ENCODE data around the gene PDCD4.

PDCD4 gene

DNA sequence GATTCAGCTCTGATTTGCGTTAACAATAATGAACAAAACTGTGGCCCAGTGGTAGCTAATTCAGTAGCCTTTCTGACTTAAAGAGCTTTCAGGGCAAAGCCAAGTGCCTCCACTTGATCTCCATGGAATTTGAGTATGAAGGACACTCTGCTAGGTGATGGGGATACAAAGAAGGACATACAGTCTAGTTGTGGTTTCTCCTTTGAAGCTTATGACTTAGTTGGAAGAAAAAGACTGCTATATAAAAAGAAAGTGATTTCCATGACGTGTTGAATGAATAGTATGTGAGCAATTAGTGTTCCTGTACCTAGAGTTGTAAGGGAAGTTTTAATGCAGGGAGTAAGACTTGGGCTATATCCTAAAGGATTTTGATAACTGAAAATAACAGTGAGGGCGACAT is 8.3 kb downstream of the PDCD4 start:
- TF ChIP-seq EZH2phosphoT487 (IDR thresholded peaks at IDR 0.05; ENCODE audit: borderline replicate concordance, low read length) (no peak), CTCF (IDR thresholded peaks at IDR 0.05; ENCODE audit: low read depth, low read length, poor library complexity, severe bottlenecking) (no peak)
- no peak overlapping the region for H3K4me2 ChIP-seq (ENCODE audit: low read length)
- H3K4me3 ChIP-seq (ENCODE audit: low read length), result no peak overlapping the region
- no peaks in the 10 kb centered on the region for H3K9me2 ChIP-seq (replicated peaks; ENCODE audit: control insufficient read depth, low read length)
- peaks cover 90% of the 10 kb centered on the region for H3K36me3 ChIP-seq (ENCODE audit: control insufficient read depth, low read length)
- H3K27ac ChIP-seq (ENCODE audit: low read depth, low read length), result no peak overlapping the region
- H3F3A ChIP-seq (ENCODE audit: control insufficient read depth, insufficient read depth), result peaks cover 7% of the 10 kb centered on the region; the same call in 1 of the 2 replicates
- no peaks in the 10 kb centered on the region for H3K27me3 ChIP-seq (ENCODE audit: control insufficient read depth, low read length)
- peaks cover 10% of the 10 kb centered on the region for H3K4me1 ChIP-seq (ENCODE audit: control insufficient read depth, low read length)
- peaks cover 18% of the 10 kb centered on the region for H3K79me2 ChIP-seq (ENCODE audit: control insufficient read depth, low read length)
- no peaks in the 10 kb centered on the region for H4K20me1 ChIP-seq (ENCODE audit: control insufficient read depth, insufficient read depth, low read depth, low read length)
- no peaks in the 10 kb centered on the region for H3K9me3 ChIP-seq (ENCODE audit: control insufficient read depth, insufficient read depth, low read length)

- no peak overlapping the region for H3K4me3 ChIP-seq (ENCODE audit: low read length)
- peaks cover 7% of the 10 kb centered on the region; the same call in 1 of the 2 replicates for H3F3A ChIP-seq (ENCODE audit: control insufficient read depth, insufficient read depth)
- no peak overlapping the region for H3K4me2 ChIP-seq (ENCODE audit: low read length)
- H4K20me1 ChIP-seq (ENCODE audit: control insufficient read depth, insufficient read depth, low read depth, low read length), result no peaks in the 10 kb centered on the region
- no peaks in the 10 kb centered on the region; the same call in 1 of the 2 replicates for H3K4me1 ChIP-seq (ENCODE audit: control insufficient read depth, low read length)
- H3K27me3 ChIP-seq (ENCODE audit: control insufficient read depth, low read length), result no peaks in the 10 kb centered on the region
- H3K9me2 ChIP-seq (replicated peaks; ENCODE audit: control insufficient read depth, low read length), result no peaks in the 10 kb centered on the region
- peaks cover 90% of the 10 kb centered on the region for H3K36me3 ChIP-seq (ENCODE audit: control insufficient read depth, low read length)
- no peak overlapping the region for H3K27ac ChIP-seq (ENCODE audit: low read depth, low read length)
- TF ChIP-seq CTCF (IDR thresholded peaks at IDR 0.05; ENCODE audit: low read depth, low read length, poor library complexity, severe bottlenecking), result no peak
- no peak for TF ChIP-seq EZH2phosphoT487 (IDR thresholded peaks at IDR 0.05; ENCODE audit: borderline replicate concordance, low read length)
- H3K9me3 ChIP-seq (ENCODE audit: control insufficient read depth, insufficient read depth, low read length), result no peaks in the 10 kb centered on the region
- peaks cover 6% of the 10 kb centered on the region for H3K79me2 ChIP-seq (ENCODE audit: control insufficient read depth, low read length)
Measured at GRCh38 chr10:110881247-110881646, 9.5 kb downstream of the PDCD4 start.

- no peaks in the 10 kb centered on the region; the same call in 1 of the 2 replicates for H3K4me1 ChIP-seq (ENCODE audit: control insufficient read depth, low read length)
- no peaks in the 10 kb centered on the region for H4K20me1 ChIP-seq (ENCODE audit: control insufficient read depth, insufficient read depth, low read depth, low read length)
- H3F3A ChIP-seq (ENCODE audit: control insufficient read depth, insufficient read depth), result peaks cover 7% of the 10 kb centered on the region; the same call in 1 of the 2 replicates
- peaks cover 6% of the 10 kb centered on the region for H3K79me2 ChIP-seq (ENCODE audit: control insufficient read depth, low read length)
- H3K9me3 ChIP-seq (ENCODE audit: control insufficient read depth, insufficient read depth, low read length), result no peaks in the 10 kb centered on the region
- no peak overlapping the region for H3K4me2 ChIP-seq (ENCODE audit: low read length)
- H3K4me3 ChIP-seq (ENCODE audit: low read length), result no peak overlapping the region
- H3K9me2 ChIP-seq (replicated peaks; ENCODE audit: control insufficient read depth, low read length), result no peaks in the 10 kb centered on the region
- H3K27ac ChIP-seq (ENCODE audit: low read depth, low read length), result no peak overlapping the region
- H3K36me3 ChIP-seq (ENCODE audit: control insufficient read depth, low read length), result peaks cover 88% of the 10 kb centered on the region
- no peak for TF ChIP-seq CTCF (IDR thresholded peaks at IDR 0.05; ENCODE audit: low read depth, low read length, poor library complexity, severe bottlenecking)
- TF ChIP-seq EZH2phosphoT487 (IDR thresholded peaks at IDR 0.05; ENCODE audit: borderline replicate concordance, low read length), result no peak
- H3K27me3 ChIP-seq (ENCODE audit: control insufficient read depth, low read length), result no peaks in the 10 kb centered on the region
Measured at GRCh38 chr10:110881905-110882304, 10.2 kb downstream of the PDCD4 start.

Data from DOHH2 (cell line).